Subcutaneous abdominal adipose tissue (tissue), 5 donors: ENCODE results near the gene ITGB6.

ENCODE experiments used
- H3K27ac ChIP-seq: one replicate; pipeline ENCODE4 v1.7.0; 2013; ENCODE audit warnings: low read depth, mild to moderate bottlenecking, inconsistent platforms, low read length, moderate library complexity
- H3K27me3 ChIP-seq, 5 donors: one replicate each; pipeline ENCODE4 v1.7.0; 2013; ENCODE audit warnings: low read length in 5 of 5, inconsistent platforms in 1 of 5; ENCODE audit not compliant: control insufficient read depth in 5 of 5, insufficient read depth in 4 of 5
- H3K36me3 ChIP-seq, 5 donors: one replicate each; pipeline ENCODE4 v1.7.0; 2013; ENCODE audit warnings: low read length in 5 of 5; ENCODE audit not compliant: control insufficient read depth in 5 of 5, insufficient read depth in 5 of 5
- H3K4me1 ChIP-seq, 5 donors: one replicate each; pipeline ENCODE4 v1.7.0; 2013; ENCODE audit warnings: low read length in 5 of 5, mild to moderate bottlenecking in 3 of 5, moderate library complexity in 1 of 5; ENCODE audit not compliant: control insufficient read depth in 5 of 5, insufficient read depth in 5 of 5
- H3K4me3 ChIP-seq, 5 donors: one replicate each; pipeline ENCODE4 v1.7.0; 2013; ENCODE audit warnings: low read length in 5 of 5, low read depth in 1 of 5
- H3K9ac ChIP-seq, 5 donors: one replicate each; pipeline ENCODE4 v1.7.0; 2013; ENCODE audit warnings: low read length in 5 of 5, mild to moderate bottlenecking in 4 of 5, moderate library complexity in 3 of 5
- H3K9me3 ChIP-seq, 5 donors: one replicate each; pipeline ENCODE4 v1.7.0; 2013; ENCODE audit warnings: low read length in 5 of 5; ENCODE audit not compliant: control insufficient read depth in 5 of 5
- donor health status: healthy.
- donor health status: healthy.
- donor health status: healthy.
- donor health status: healthy.
- donor health status: healthy.

ITGB6 gene

DNA sequence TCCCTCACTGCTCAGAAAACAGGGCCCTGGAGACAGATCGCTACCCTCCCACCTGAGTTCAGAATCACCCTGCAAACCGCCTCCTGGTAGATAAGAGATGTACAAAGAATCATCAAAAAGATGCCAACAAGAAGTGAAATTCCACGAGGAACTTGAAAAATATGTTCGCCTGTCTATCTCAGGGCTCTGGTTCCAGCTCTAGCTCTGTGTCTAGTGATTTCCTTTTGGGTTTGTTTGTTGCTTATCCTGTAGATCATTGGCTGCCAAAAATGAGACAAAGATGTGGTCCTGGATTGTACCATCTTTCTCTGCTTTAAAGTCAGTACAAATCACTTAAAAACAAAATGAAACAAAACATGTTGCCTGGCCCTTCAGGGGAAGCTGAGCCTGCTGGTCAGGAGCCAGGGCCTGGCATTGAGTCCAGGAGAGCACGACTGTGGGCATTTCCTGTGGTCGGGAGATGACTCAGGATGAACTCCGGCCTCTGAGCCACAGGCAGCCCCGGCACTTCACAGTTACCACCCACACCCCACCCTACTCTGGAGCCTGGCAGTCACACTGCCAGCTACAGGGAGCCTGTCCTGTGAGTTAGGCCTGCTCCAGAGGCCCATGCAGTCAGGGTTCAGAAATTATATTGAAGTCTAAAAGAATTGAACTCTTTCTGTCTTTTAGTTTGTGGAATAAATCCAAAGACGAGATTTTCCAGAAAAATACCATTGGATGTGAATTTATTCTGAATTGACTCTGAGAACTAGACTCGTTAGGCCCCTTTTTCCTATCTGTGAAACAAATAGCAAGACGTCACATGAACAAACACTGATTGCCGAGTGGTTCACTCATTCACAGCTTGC lies 8.0 kb upstream of the ITGB6 start:
- Histone ChIP-seq H3K9ac (peak overlapping the region in 2 of 5 donors; percentile 3 to 9), H3K4me3 (no peak overlapping the region), H3K36me3 (no peaks in the 10 kb centered on the region), H3K9me3 (no peaks in the 10 kb centered on the region), H3K4me1 (peaks cover 3 to 10% (median 9%) of the 10 kb centered on the region in 5 donors), H3K27ac (peak overlapping the region; percentile 16), H3K27me3 (no peaks in the 10 kb centered on the region)

DNA sequence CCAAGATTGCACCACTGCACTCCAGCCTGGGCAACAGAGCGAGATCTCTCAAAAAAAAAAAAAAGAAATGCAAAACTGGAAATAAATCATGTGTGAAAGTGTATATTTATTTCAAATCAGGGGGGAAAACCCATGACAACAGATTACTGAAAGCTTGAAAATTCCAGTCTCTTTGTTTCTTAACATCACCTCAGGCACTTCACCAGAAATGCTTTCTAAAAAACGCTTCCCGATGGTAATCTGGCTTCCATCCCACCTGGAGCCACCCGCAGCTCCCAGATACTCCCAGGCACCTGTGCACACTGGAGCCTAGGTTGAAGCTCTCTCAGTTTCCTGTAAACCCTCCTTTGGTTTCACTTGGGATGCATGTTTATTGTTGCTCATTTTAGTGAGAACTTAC lies 7.2 kb upstream of the ITGB6 start:
- Histone ChIP-seq H3K36me3 (no peaks in the 10 kb centered on the region), H3K4me1 (peaks cover 3 to 10% (median 9%) of the 10 kb centered on the region in 5 donors), H3K9me3 (no peaks in the 10 kb centered on the region), H3K27ac (peak overlapping the region; percentile 16), H3K4me3 (no peak overlapping the region), H3K27me3 (no peaks in the 10 kb centered on the region), H3K9ac (no peak overlapping the region)

DNA sequence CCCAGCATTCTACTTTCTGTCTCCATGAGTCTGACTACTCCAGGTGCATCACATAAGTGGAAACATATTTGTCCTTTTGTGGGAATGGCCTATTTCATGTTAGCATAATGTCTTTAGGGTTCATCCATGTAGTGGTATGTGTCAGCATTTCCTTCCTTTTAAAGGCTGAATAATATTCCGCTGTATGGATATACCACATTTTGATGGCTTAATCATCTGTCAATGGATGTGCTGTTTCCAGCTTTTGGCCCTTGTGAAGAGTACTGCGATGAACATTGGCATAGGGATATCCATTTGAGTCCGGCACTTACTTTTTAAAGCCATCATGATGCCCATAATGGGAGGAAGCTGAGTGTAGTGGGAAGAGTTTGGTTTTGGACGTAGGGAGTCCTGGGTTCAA lies 6.4 kb upstream of the ITGB6 start:
- no peak overlapping the region for H3K9ac ChIP-seq
- no peaks in the 10 kb centered on the region for H3K9me3 ChIP-seq
- H3K27me3 ChIP-seq, result no peaks in the 10 kb centered on the region
- peaks cover 3 to 10% (median 9%) of the 10 kb centered on the region in 5 donors for H3K4me1 ChIP-seq
- no peaks in the 10 kb centered on the region for H3K36me3 ChIP-seq
- H3K4me3 ChIP-seq, result no peak overlapping the region
- H3K27ac ChIP-seq, result no peak overlapping the region

DNA sequence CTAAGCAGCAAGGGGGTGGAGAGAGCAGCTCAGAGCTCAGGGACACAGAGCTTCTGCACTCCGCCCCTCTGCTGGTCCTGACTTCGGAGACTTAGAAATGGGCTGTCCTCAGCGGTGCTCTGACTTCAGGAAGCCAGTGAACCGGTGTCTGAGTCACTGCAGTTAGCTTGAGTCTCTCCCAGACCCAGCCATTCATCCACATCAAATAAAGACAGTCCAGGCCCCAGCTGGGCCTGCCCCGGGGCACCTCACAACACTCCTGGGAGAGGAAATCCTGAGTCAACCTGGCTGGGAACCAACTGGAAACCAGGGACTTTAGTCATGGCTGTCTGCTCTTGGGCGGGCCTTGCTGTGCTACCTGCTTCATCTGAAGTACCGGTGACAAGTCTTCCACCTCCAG lies 5.4 kb upstream of the ITGB6 start:
- Histone ChIP-seq H3K9ac (no peak overlapping the region), H3K4me1 (peaks cover 3 to 10% (median 9%) of the 10 kb centered on the region in 5 donors), H3K27me3 (no peaks in the 10 kb centered on the region), H3K36me3 (no peaks in the 10 kb centered on the region), H3K9me3 (no peaks in the 10 kb centered on the region), H3K4me3 (no peak overlapping the region), H3K27ac (no peak overlapping the region)

DNA sequence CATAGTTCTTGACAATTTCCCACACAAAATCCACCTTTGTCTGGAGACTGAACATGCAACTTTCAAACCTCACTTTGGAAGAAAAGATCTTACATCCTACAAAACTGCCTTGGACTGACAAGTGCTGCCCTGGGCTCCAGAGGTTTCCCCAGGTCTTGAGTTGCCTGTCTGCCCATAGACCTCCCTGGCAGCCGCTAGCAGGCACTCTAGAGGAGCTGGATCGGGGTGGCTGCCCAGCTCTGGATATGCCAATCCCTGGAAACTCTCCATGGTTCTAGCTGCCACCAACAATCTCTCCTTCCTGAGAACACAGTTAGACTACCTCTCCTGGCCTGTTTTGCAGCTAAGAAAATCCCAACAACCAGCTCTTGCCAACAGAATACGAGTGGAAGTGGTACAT lies 3.4 kb upstream of the ITGB6 start:
- H3K27ac ChIP-seq, result no peak overlapping the region
- H3K9ac ChIP-seq, result no peak overlapping the region
- H3K27me3 ChIP-seq, result no peaks in the 10 kb centered on the region
- no peaks in the 10 kb centered on the region for H3K9me3 ChIP-seq
- H3K4me3 ChIP-seq, result no peak overlapping the region
- no peaks in the 10 kb centered on the region for H3K36me3 ChIP-seq
- H3K4me1 ChIP-seq, result peaks cover 1 to 9% (median 6%) of the 10 kb centered on the region in 5 donors

DNA sequence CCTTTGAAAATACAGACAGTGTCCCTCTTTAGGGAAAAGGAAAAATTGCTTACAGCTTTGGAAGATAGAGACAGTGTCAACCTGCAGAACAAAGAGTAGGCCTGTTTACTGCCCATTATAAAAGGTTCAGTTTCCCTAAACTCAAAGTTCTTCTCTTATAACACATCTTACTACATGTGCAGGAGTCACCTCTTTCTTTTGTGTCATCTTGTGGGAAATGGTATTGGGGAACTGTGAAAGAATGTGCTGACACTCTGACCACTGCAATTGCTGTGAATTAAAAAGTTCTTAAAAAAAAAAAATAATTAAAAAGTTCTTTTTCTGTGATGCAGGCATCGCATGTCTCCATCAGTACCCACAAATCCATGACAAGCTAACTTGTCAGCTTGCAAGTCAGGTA lies 2.9 kb upstream of the ITGB6 start:
- H3K9ac ChIP-seq, result no peak overlapping the region
- H3K9me3 ChIP-seq, result no peaks in the 10 kb centered on the region
- H3K27me3 ChIP-seq, result no peaks in the 10 kb centered on the region
- no peaks in the 10 kb centered on the region for H3K36me3 ChIP-seq
- H3K4me3 ChIP-seq, result no peak overlapping the region
- H3K27ac ChIP-seq, result no peak overlapping the region
- H3K4me1 ChIP-seq, result peaks cover 0 to 8% (median 3%) of the 10 kb centered on the region in 5 donors

DNA sequence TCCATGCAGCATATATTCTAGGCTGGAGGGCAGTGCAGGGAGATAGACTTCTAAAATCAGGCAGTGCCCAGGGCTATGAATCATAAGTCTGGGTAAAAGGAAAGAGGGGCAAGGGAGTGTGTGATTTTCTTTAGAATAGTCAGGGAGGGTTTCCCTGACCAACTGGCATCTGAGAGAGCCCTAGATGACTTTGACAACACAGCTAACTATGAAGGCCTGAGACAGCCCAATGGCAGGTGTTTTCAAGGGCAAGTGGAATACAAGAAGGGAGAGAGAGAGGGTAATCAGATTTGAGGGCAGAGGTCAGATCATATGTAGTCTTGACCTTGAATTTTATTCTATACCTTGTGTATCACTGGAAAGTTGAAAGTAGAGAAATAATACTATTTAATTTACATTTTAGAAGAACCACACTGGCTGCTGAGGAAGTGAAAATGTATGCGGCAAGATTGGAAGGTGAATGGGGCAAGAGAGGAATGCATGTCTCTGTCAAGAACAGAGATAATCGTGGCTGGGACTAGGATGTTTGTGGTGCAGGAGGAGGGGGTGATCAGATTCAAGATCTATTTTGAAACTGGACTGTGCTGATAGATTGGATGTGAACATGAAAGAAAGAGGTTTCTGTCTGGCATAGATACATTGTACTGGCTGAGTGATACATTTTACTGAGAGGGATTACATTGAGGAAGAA lies 1.9 kb upstream of the ITGB6 start:
- Histone ChIP-seq H3K9me3 (no peaks in the 10 kb centered on the region), H3K4me1 (peaks cover 0 to 4% (median 0%) of the 10 kb centered on the region in 5 donors)

DNA sequence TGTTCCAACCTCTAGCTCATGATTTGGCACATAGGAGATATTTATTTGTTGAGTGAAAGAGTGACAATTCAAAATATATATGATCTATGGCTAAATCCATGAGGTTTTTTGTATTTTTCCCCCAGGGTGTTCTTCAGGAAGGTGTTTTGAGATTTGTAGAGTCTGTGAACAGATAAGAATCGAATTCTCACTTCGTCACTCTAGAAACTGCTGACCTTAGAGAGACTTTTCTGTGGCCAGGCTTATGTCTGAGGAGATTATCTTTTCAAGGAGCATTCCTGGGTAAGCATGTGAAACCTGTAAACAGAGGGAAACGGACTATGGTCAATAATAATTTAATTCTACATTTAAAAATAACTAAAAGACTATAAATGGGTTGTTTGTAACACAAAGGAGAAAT lies 849 bp upstream of the ITGB6 start:
- Histone ChIP-seq H3K9me3 (no peaks in the 10 kb centered on the region), H3K9ac (no peak overlapping the region), H3K27ac (no peak overlapping the region), H3K36me3 (no peaks in the 10 kb centered on the region), H3K4me1 (peaks cover 0 to 4% (median 0%) of the 10 kb centered on the region in 5 donors), H3K27me3 (no peaks in the 10 kb centered on the region), H3K4me3 (no peak overlapping the region)

More for the DNA sequence above, 1.9 kb upstream of the ITGB6 start:
- Histone ChIP-seq H3K36me3 (no peaks in the 10 kb centered on the region), H3K9ac (no peak overlapping the region), H3K4me3 (no peak overlapping the region), H3K27me3 (no peaks in the 10 kb centered on the region), H3K27ac (no peak overlapping the region)

DNA sequence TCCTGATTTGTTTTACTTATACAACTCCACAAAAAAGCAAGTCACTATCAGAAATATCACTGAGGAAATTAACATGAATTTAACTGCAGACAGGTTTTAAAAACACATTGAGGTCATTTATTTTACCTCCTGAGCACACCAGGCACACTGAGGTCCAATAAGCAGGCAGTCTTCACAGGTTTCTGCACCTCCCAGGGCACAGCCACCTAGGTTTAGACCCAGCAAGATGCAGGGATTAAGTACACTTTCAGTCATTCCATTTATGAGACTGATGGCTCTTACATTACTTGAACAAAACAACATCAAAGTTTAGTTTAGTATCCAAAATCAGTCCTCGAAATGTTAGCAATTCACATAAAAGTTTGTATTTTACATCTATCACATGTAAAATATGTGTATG lies 1.0 kb downstream of the ITGB6 start:
- H3K9me3 ChIP-seq, result no peaks in the 10 kb centered on the region
- peaks cover 0 to 2% (median 0%) of the 10 kb centered on the region in 5 donors for H3K27me3 ChIP-seq
- H3K36me3 ChIP-seq, result no peaks in the 10 kb centered on the region
- no peak overlapping the region for H3K27ac ChIP-seq
- no peak overlapping the region for H3K4me3 ChIP-seq
- H3K9ac ChIP-seq, result no peak overlapping the region
- no peaks in the 10 kb centered on the region for H3K4me1 ChIP-seq

DNA sequence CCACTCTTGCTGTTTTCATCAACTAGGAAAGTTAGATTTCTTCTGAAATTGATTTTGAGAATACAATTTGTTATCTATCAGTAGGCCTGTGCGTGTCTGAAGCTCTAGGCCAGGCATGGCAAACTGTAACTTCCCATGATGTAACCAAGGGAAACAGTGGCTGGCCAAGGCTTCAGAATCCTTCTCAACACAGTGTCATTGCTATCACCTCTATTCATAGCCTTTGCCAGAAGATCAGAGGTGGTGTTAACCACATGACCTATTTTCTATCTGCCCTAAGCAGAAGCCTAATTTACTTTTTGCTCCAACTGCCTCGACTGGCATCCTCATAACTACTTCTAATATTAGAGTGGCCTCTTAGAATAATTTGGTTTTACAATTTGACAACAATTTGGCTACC lies 2.5 kb downstream of the ITGB6 start:
- no peak overlapping the region for H3K4me3 ChIP-seq
- no peaks in the 10 kb centered on the region for H3K36me3 ChIP-seq
- peaks cover 0 to 2% (median 0%) of the 10 kb centered on the region in 5 donors for H3K27me3 ChIP-seq
- H3K4me1 ChIP-seq, result no peaks in the 10 kb centered on the region
- H3K27ac ChIP-seq, result no peak overlapping the region
- H3K9ac ChIP-seq, result no peak overlapping the region
- no peaks in the 10 kb centered on the region for H3K9me3 ChIP-seq
